ENCODE measurements around the gene BMP7. TPM values are rescaled to one million over a fixed set of nuclear protein-coding genes. Genes with fewer than 3 reads are reported as not detected.

The BMP7 gene
- total RNA-seq, 4 donors from 2014 or later = 4.6 to 7.1 (median 5.6) TPM

DNA sequence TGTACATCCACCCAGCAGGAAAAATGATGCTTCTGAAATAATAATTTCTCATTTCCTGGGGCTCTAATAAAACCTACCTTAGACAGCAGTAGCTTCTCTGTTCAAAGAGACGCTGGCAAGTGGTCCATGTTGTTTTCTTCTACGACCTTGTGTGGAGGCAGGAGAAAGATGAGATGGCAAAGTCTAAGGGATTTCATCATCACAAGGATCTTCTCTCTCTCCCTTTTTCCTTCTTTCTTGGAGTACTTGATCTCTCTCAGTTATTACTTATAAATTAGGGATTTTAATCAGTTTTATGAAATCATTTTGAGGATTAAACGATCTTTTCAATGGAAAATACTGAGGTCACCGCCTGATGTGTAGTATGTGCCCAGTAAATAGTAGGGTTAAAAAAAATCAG lies 147.5 kb downstream of the BMP7 start:
- intact Hi-C loops (cut with DNase I) = no loop called here
- Histone ChIP-seq H3K27me3 (peaks cover 0 to 40% (median 0%) of the 10 kb centered on the region in 4 donors), H3K27ac (replicated peaks in 1 of 4) (no peak overlapping the region), H3K9me3 (peaks cover 0 to 4% (median 0%) of the 10 kb centered on the region in 4 donors), H3K4me1 (no peaks in the 10 kb centered on the region), H3K4me3 (no peak overlapping the region), H3K36me3 (no peaks in the 10 kb centered on the region)
- no peak for DNase-seq (ENCODE audit: extremely low spot score)
- no peak for TF ChIP-seq POLR2AphosphoS5 (IDR thresholded peaks at IDR 0.05)
- no peak for TF ChIP-seq EP300 (IDR thresholded peaks at IDR 0.05)
- no peak for TF ChIP-seq POLR2A (IDR thresholded peaks at IDR 0.05; ENCODE audit: low read depth)
- TF ChIP-seq, protein P1, sequence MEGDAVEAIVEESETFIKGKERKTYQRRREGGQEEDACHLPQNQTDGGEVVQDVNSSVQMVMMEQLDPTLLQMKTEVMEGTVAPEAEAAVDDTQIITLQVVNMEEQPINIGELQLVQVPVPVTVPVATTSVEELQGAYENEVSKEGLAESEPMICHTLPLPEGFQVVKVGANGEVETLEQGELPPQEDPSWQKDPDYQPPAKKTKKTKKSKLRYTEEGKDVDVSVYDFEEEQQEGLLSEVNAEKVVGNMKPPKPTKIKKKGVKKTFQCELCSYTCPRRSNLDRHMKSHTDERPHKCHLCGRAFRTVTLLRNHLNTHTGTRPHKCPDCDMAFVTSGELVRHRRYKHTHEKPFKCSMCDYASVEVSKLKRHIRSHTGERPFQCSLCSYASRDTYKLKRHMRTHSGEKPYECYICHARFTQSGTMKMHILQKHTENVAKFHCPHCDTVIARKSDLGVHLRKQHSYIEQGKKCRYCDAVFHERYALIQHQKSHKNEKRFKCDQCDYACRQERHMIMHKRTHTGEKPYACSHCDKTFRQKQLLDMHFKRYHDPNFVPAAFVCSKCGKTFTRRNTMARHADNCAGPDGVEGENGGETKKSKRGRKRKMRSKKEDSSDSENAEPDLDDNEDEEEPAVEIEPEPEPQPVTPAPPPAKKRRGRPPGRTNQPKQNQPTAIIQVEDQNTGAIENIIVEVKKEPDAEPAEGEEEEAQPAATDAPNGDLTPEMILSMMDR (IDR thresholded peaks at IDR 0.05) = no peak
- WGBS = 87% methylated on average over 4 of the region's 4 CpGs

Small RNAs within 50 kb of the gene (small RNA-seq; reads per million reads assigned to genes)
- gene RF00019 = 0 reads per million in 3 donors

Other genes starting within 250 kb of the BMP7 start
- gene SPO11, start 63.2 kb upstream of the BMP7 start, total RNA-seq = not detected
- gene RAE1, start 84.6 kb upstream of the BMP7 start, total RNA-seq = 10 to 100 TPM; 15.0 to 24.1 (median 21.5) TPM
- 100 to 1,000 TPM in 2 of 4 donors, 10 to 100 TPM in 2; 67.6 to 203 (median 139) TPM for gene RBM38, start 124.8 kb upstream of the BMP7 start, total RNA-seq